Liver (tissue), 3 donors: Measurements from ENCODE around the gene GRM1.

Source experiments
- CTCF ChIP-seq: fragments of 150-350 bp; IDR thresholded peaks from 2 replicates; pipeline ENCODE4 v1.5.1; 2017; ENCODE audit warnings: improper control_type of control experiment, low read depth, low read length; ENCODE audit not compliant: missing input control
- EGR1 ChIP-seq, 2 donors: IDR thresholded peaks; 2 replicates each; pipeline ENCODE4 v1.6.1; 2016 to 2018; ENCODE audit warnings: antibody characterized with exemption in 2 of 2, low read depth in 2 of 2
- MAX ChIP-seq: IDR thresholded peaks from 2 replicates; pipeline ENCODE4 v1.6.1; 2016; ENCODE audit warnings: antibody characterized with exemption
- RAD21 ChIP-seq, 2 donors: IDR thresholded peaks; 2 replicates each; pipeline ENCODE4 v1.6.1; 2016; ENCODE audit warnings: antibody characterized with exemption in 2 of 2, mild to moderate bottlenecking in 2 of 2
- SP1 ChIP-seq: IDR thresholded peaks from 2 replicates; pipeline ENCODE4 v1.6.1; 2018; ENCODE audit warnings: antibody characterized with exemption, mild to moderate bottlenecking
- TAF1 ChIP-seq: conservative IDR thresholded peaks from 2 replicates; pipeline ENCODE4 v1.6.1; 2016; ENCODE audit warnings: antibody characterized with exemption, mild to moderate bottlenecking
- YY1 ChIP-seq: IDR thresholded peaks from 2 replicates; pipeline ENCODE4 v1.6.1; 2016; ENCODE audit warnings: antibody characterized with exemption, mild to moderate bottlenecking
- donor health status: healthy.
- donor health status: healthy.

GRCh38 chr6:146097586-146097985 lies 68.7 kb downstream of the GRM1 start:
- no peak for TF ChIP-seq EGR1 (IDR thresholded peaks at IDR 0.05; ENCODE audit: low read depth in 2 of 2)
- no peak for TF ChIP-seq CTCF
- no peak for TF ChIP-seq TAF1
- TF ChIP-seq MAX, result no peak
- TF ChIP-seq SP1, result no peak
- no peak for TF ChIP-seq YY1
- TF ChIP-seq RAD21 (IDR thresholded peaks at IDR 0.05), result no peak
